ENCODE measurements around the gene MCC.

DNA sequence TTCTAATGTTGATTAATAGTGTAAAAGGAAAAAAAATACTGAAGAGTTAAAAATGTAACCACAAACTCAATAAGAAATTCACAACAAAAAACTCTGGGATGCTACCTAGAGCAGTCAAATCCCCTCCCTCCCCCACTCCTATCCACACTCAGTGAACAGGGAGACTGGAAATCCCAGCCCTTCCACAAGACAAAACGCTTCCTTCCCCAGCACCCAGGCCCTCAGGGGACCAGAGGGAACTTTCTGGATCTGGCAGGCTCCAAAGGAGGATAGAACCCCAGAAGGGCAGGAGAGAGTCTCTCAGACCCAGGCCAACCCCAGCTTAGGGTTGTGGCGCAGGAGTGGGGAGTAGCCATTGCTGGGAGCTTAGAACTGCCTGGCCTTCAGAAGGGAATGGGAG lies 456.7 kb downstream of the MCC start:
- TF ChIP-seq, protein P1, sequence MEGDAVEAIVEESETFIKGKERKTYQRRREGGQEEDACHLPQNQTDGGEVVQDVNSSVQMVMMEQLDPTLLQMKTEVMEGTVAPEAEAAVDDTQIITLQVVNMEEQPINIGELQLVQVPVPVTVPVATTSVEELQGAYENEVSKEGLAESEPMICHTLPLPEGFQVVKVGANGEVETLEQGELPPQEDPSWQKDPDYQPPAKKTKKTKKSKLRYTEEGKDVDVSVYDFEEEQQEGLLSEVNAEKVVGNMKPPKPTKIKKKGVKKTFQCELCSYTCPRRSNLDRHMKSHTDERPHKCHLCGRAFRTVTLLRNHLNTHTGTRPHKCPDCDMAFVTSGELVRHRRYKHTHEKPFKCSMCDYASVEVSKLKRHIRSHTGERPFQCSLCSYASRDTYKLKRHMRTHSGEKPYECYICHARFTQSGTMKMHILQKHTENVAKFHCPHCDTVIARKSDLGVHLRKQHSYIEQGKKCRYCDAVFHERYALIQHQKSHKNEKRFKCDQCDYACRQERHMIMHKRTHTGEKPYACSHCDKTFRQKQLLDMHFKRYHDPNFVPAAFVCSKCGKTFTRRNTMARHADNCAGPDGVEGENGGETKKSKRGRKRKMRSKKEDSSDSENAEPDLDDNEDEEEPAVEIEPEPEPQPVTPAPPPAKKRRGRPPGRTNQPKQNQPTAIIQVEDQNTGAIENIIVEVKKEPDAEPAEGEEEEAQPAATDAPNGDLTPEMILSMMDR (optimal IDR thresholded peaks at IDR 0.05 in 1 of 3, IDR thresholded peaks at IDR 0.05 in 1 of 3, conservative IDR thresholded peaks at IDR 0.05 in 1 of 3; ENCODE audit: extremely low read depth in 1 of 3, insufficient read depth in 2 of 3, low read length in 3 of 3) = no peak
- no peak for TF ChIP-seq EZH2 (IDR thresholded peaks at IDR 0.05; ENCODE audit: low read length)
